ENCODE data around the gene TSTD1. TPM values are rescaled to one million over a fixed set of nuclear protein-coding genes. Genes with fewer than 3 reads are reported as not detected.
"Not testable (repeated sequence)": the region's sequence is repeated elsewhere in the genome, so short reads cannot be mapped to it uniquely, and the experiment has no call there.

The TSTD1 gene
- total and polyA plus RNA-seq, 10 donors: 24.3 to 141 (median 31.0) TPM

DNA sequence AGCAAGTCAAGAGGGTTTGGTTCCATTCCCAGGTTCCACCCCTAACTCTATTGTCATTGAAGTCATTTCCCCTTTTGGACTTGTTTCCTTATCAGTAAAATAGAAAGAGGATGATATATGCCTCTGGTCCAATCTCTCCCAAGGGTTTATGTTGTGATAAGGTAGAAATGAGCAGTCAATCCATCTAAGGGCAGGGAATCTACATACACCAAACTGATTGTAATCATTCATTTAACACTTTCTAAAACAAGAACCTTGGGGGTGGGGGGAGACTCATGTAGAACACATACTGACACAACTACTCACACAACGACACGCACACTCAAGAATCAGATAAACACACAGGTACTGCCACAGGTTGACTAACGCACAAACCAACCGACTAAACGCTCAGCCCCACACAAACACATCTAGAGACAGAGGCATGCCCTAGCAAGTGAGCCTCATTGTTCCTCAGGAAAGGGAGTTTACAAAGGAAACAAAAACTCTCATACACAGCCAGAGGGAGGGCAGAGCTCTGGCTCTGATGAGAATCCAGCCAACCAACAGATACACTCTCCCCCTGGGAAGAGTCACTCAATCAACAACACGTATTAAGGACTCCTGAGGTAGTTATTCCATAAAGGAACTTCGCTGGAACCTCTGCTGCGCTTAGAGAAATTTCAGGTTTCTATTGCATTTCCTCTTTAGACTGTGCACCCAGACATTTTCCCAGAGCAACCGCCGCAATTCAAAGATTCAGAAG is 18.8 kb downstream of the TSTD1 start:
- H3K27me3 ChIP-seq (replicated peaks in 1 of 7): no peaks in the 10 kb centered on the region
- peaks cover 2 to 68% (median 46%) of the 10 kb centered on the region in 6 donors for H3K4me1 ChIP-seq
- peak overlapping the region; percentile 56 to 86 (median 66) for H3K4me3 ChIP-seq
- H3K9me3 ChIP-seq: no peaks in the 10 kb centered on the region
- no peak for DNase-seq
- intact Hi-C loops (cut with DNase I; ENCODE audit: low total_unique reads): no loop called here
- WGBS, 5 donors: 10 to 21% (median 15%) methylated on average over 10 of the region's 10 CpGs
- peak overlapping the region; percentile 49 to 93 (median 90) for H3K27ac ChIP-seq
- H3K36me3 ChIP-seq: no peaks in the 10 kb centered on the region
- TF ChIP-seq POLR2A (IDR thresholded peaks at IDR 0.05): no peak
- TF ChIP-seq, protein P1, sequence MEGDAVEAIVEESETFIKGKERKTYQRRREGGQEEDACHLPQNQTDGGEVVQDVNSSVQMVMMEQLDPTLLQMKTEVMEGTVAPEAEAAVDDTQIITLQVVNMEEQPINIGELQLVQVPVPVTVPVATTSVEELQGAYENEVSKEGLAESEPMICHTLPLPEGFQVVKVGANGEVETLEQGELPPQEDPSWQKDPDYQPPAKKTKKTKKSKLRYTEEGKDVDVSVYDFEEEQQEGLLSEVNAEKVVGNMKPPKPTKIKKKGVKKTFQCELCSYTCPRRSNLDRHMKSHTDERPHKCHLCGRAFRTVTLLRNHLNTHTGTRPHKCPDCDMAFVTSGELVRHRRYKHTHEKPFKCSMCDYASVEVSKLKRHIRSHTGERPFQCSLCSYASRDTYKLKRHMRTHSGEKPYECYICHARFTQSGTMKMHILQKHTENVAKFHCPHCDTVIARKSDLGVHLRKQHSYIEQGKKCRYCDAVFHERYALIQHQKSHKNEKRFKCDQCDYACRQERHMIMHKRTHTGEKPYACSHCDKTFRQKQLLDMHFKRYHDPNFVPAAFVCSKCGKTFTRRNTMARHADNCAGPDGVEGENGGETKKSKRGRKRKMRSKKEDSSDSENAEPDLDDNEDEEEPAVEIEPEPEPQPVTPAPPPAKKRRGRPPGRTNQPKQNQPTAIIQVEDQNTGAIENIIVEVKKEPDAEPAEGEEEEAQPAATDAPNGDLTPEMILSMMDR (IDR thresholded peaks at IDR 0.05 in 8 of 11, conservative IDR thresholded peaks at IDR 0.05 in 3 of 11): no peak
- peak in 1 of 3 donors; percentile 44 for TF ChIP-seq POLR2AphosphoS5 (IDR thresholded peaks at IDR 0.05)

DNA sequence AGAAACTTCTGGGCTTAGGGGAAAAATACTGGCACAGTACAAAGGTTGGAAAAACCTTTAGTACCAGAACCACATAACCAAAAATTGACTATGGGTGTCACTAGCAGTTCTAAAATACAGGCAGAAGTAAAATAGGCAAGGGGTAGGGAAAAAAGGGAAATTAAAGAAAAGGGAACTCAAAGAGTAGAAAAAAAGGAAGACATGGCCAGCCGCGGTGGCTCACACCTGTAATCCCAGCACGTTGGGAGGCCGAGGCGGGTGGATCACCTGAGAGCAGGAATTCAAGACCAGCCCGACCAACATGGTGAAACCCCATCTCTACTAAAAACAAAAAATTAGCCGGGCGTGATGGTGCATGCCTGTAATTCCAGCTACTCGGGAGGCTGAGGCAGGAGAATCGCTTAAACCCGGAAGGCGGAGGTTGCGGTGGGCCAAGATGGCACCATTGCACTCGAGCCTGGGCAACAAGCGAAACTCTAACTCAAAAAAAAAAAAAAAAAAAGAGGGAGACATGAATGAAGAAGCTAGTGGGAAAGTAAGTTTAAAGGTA is 19.6 kb downstream of the TSTD1 start:
- H3K36me3 ChIP-seq; H3K9me3 ChIP-seq; intact Hi-C loops (cut with DNase I; ENCODE audit: low total_unique reads); DNase-seq; H3K27me3 ChIP-seq (replicated peaks in 1 of 7): not testable (repeated sequence)
- Histone ChIP-seq H3K4me3 (peak overlapping the region in 5 of 8 donors; percentile 56 to 86 (median 65)), H3K4me1 (peaks cover 6 to 76% (median 52%) of the 10 kb centered on the region in 6 donors), H3K27ac (peak overlapping the region in 7 of 8 donors; percentile 85 to 93 (median 90))
- 59 to 77% (median 71%) methylated on average over 15 of the region's 15 CpGs for WGBS, 5 donors

- H3K27ac ChIP-seq: peak overlapping the region in 7 of 8 donors; percentile 85 to 93 (median 90)
- peaks cover 8 to 82% (median 58%) of the 10 kb centered on the region in 6 donors for H3K4me1 ChIP-seq
- DNase-seq: no peak
- H3K9me3 ChIP-seq: no peaks in the 10 kb centered on the region
- TF ChIP-seq POLR2AphosphoS5 (IDR thresholded peaks at IDR 0.05) (no peak), POLR2A (IDR thresholded peaks at IDR 0.05) (no peak)
- TF ChIP-seq, protein P1 (IDR thresholded peaks at IDR 0.05 in 8 of 11, conservative IDR thresholded peaks at IDR 0.05 in 3 of 11): no peak
- WGBS, 5 donors: 75 to 88% (median 86%) methylated on average over 1 of the region's 1 CpG
- peak overlapping the region in 1 of 8 donors; percentile 86 for H3K4me3 ChIP-seq
- intact Hi-C loops (cut with DNase I; ENCODE audit: low total_unique reads): no loop called here
- no peaks in the 10 kb centered on the region for H3K36me3 ChIP-seq
- H3K27me3 ChIP-seq (replicated peaks in 1 of 7): no peaks in the 10 kb centered on the region
Measured at GRCh38 chr1:161018631-161018930, 20.2 kb downstream of the TSTD1 start.

DNA sequence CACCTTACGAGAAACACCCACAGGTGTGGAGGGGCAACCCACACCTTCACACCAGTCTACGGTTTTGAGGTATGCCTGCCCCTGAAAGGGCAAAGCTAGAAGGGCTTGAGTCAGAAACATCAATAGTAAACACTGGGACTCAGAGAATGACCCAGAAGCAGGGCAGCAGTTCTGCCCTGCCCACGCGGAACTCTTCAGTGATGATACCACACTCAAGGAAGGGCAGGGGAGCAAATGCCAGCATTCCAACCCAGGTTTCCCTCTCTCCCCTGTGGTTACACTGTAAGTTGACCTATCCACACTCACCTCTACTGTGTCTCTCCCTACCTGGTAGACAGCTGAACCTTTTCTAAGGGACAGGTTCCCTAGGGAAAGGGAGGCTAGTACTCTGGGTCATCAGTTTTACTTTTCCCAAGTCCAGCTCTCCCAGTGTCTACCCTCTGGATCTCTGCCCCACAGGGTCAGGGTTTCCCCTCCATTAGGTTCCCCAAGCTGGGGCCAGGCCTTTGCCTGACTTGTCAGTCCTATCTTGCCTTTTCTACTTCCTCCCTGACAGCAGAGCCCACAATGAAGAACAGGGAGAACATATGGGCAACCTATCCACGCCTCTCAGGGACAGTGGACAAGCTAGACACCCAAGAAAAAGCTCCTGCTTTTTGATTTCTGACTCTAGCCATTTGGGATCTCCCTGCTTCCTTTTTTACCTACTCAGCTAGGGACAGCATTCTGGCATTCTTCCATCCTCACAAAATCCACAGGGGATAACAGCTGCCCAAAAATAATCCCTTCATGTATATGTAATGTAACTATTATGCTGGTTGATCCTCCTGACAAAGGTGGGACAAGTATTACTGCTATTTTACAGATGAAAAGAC is 20.8 kb downstream of the TSTD1 start:
- H3K9me3 ChIP-seq: no peaks in the 10 kb centered on the region
- H3K27ac ChIP-seq: peak overlapping the region in 7 of 8 donors; percentile 24 to 93 (median 90)
- peaks cover 12 to 88% (median 64%) of the 10 kb centered on the region in 6 donors for H3K4me1 ChIP-seq
- peak overlapping the region in 1 of 8 donors; percentile 86 for H3K4me3 ChIP-seq
- WGBS, 5 donors: 78 to 87% (median 83%) methylated on average over 5 of the region's 5 CpGs
- no peak for DNase-seq
- no peak for TF ChIP-seq POLR2AphosphoS5 (IDR thresholded peaks at IDR 0.05)
- TF ChIP-seq POLR2A (IDR thresholded peaks at IDR 0.05): no peak
- TF ChIP-seq, protein P1 (IDR thresholded peaks at IDR 0.05 in 8 of 11, conservative IDR thresholded peaks at IDR 0.05 in 3 of 11): no peak
- no peaks in the 10 kb centered on the region for H3K27me3 ChIP-seq (replicated peaks in 1 of 7)
- intact Hi-C loops (cut with DNase I; ENCODE audit: low total_unique reads): no loop called here
- no peaks in the 10 kb centered on the region for H3K36me3 ChIP-seq

DNA sequence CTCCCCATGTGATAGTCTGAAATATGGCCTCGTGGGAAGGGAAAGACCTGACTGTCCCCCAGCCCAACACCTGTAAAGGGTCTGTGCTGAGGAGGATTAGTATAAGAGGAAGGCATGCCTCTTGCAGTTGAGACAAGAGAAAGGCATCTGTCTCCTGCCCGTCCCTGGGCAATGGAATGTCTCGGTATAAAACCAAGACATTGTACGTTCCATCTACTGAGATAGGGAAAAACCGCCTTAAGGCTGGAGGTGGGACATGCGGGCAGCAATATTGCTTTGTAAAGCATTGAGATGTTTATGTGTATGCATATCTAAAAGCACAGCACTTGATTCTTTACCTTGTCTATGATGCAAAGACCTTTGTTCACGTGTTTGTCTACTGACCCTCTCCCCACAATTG is 21.6 kb downstream of the TSTD1 start:
- intact Hi-C loops (cut with DNase I; ENCODE audit: low total_unique reads); H3K4me3 ChIP-seq; DNase-seq; H3K27me3 ChIP-seq (replicated peaks in 1 of 7); H3K9me3 ChIP-seq; H3K36me3 ChIP-seq: not testable (repeated sequence)
- H3K4me1 ChIP-seq: peaks cover 17 to 96% (median 71%) of the 10 kb centered on the region in 6 donors
- peak overlapping the region in 4 of 8 donors; percentile 51 to 93 (median 88) for H3K27ac ChIP-seq
- 78 to 93% (median 85%) methylated on average over 6 to 7 of the region's 7 CpGs for WGBS, 5 donors

GRCh38 chr1:161016683-161017082 is 22.1 kb downstream of the TSTD1 start:
- DNase-seq; H3K27me3 ChIP-seq (replicated peaks in 1 of 7); intact Hi-C loops (cut with DNase I; ENCODE audit: low total_unique reads); H3K9me3 ChIP-seq; H3K4me3 ChIP-seq; H3K36me3 ChIP-seq: not testable (repeated sequence)
- 53 to 68% (median 60%) methylated on average over 1 of the region's 1 CpG for WGBS, 5 donors
- H3K4me1 ChIP-seq: peaks cover 17 to 96% (median 72%) of the 10 kb centered on the region in 6 donors
- peak overlapping the region in 4 of 8 donors; percentile 13 to 96 (median 30) for H3K27ac ChIP-seq

Measured in spleen (tissue), 11 donors.